ENCODE measurements around the gene MEF2D.

MEF2D gene

GRCh38 chr1:156523801-156524480 is 23.4 kb upstream of the MEF2D start:
- ATAC-seq = no peak

- no peak for ATAC-seq
Observed at GRCh38 chr1:156522443-156522970, 21.9 kb upstream of the MEF2D start.

GRCh38 chr1:156517748-156518147 is 17.2 kb upstream of the MEF2D start:
- no peak for ATAC-seq

GRCh38 chr1:156516821-156517220 is 16.2 kb upstream of the MEF2D start:
- ATAC-seq = no peak

GRCh38 chr1:156515956-156516355 is 15.4 kb upstream of the MEF2D start:
- no peak for ATAC-seq

- ATAC-seq = no peak
Observed at GRCh38 chr1:156513185-156513584, 12.6 kb upstream of the MEF2D start.

- peak; percentile 91 to 93 for ATAC-seq
Observed at GRCh38 chr1:156511644-156512043, 11.1 kb upstream of the MEF2D start.

- ATAC-seq = no peak
Observed at GRCh38 chr1:156510709-156511108, 10.1 kb upstream of the MEF2D start.

- no peak for ATAC-seq
Observed at GRCh38 chr1:156509424-156510034, 9.0 kb upstream of the MEF2D start.

- no peak for ATAC-seq
Observed at GRCh38 chr1:156508955-156509234, 8.3 kb upstream of the MEF2D start.

GRCh38 chr1:156508205-156508954 is 7.8 kb upstream of the MEF2D start:
- no peak for ATAC-seq

GRCh38 chr1:156506450-156506849 is 5.9 kb upstream of the MEF2D start:
- no peak for ATAC-seq

- ATAC-seq = no peak
Observed at GRCh38 chr1:156505679-156506298, 5.2 kb upstream of the MEF2D start.

- ATAC-seq = peak; percentile 40 to 42
Observed at GRCh38 chr1:156504821-156505678, 4.5 kb upstream of the MEF2D start.

GRCh38 chr1:156504438-156504813 is 3.9 kb upstream of the MEF2D start:
- no peak for ATAC-seq

GRCh38 chr1:156503698-156504437 is 3.3 kb upstream of the MEF2D start:
- ATAC-seq = no peak

GRCh38 chr1:156502894-156503697 is 2.5 kb upstream of the MEF2D start:
- no peak for ATAC-seq

- ATAC-seq = no peak
Observed at GRCh38 chr1:156502391-156502893, 1.9 kb upstream of the MEF2D start.

GRCh38 chr1:156500793-156501506 is 375 bp upstream of the MEF2D start:
- ATAC-seq = peak; percentile 72 to 76
